Left lobe of liver (tissue), 2 donors: Measurements from ENCODE around the gene DPM1. TPM values are rescaled to one million over a fixed set of nuclear protein-coding genes. Genes with fewer than 3 reads are reported as not detected.

Experiments
- ATAC-seq: fragments of 200-7000 bp; cut with Tn5 transposase; one replicate; pipeline ENCODE4 v1.9.1; 2020; ENCODE audit warnings: mild to moderate bottlenecking, moderate library complexity
- DNase-seq: peaks from one replicate; pipeline ENCODE4 v3.0.0-alpha.2; 2020; ENCODE audit warnings: low spot score
- total RNA-seq: library from RNA; stranded (reverse); gene quantifications from one replicate; pipeline ENCODE4 v1.2.1, GENCODE V29; 2021
- donor health status: DM: no; HTN: no; CAD: no; lungs with moderate emphysema.
- donor health status: DM: no; HTN: yes; CAD: no.

The DPM1 gene
- total RNA-seq, 1 donor from 2014 or later = 13.6 TPM

- DNase-seq (peak; percentile 90), ATAC-seq (peak; percentile 87)
Observed at GRCh38 chr20:50931306-50932015, 26.9 kb downstream of the DPM1 start, which contains the start of gene ADNP. Gene ADNP (minus strand): TSS chr20:50931437. CDS start chr20:50903996, 27,441 bp downstream.

GRCh38 chr20:50930976-50931305 lies 27.4 kb downstream of the DPM1 start:
- ATAC-seq (peak; percentile 48), DNase-seq (no peak)

- DNase-seq (peak; percentile 54), ATAC-seq (no peak)
Observed at GRCh38 chr20:50930139-50930975, 28.0 kb downstream of the DPM1 start.

GRCh38 chr20:50929299-50930138 lies 28.8 kb downstream of the DPM1 start:
- DNase-seq = peak; percentile 76
- ATAC-seq = peak; percentile 63

- DNase-seq = no peak
- no peak for ATAC-seq
Observed at GRCh38 chr20:50928469-50928868, 29.9 kb downstream of the DPM1 start.

- DNase-seq (no peak), ATAC-seq (no peak)
Observed at GRCh38 chr20:50926530-50926929, 31.8 kb downstream of the DPM1 start.

- no peak for ATAC-seq
- no peak for DNase-seq
Observed at GRCh38 chr20:50924261-50924920, 33.9 kb downstream of the DPM1 start.

- DNase-seq = no peak
- no peak for ATAC-seq
Observed at GRCh38 chr20:50921803-50922501, 36.4 kb downstream of the DPM1 start.

- no peak for DNase-seq
Observed at GRCh38 chr20:50920997-50921396, 37.3 kb downstream of the DPM1 start.

GRCh38 chr20:50919567-50919966 lies 38.8 kb downstream of the DPM1 start:
- DNase-seq (no peak), ATAC-seq (no peak)

More at GRCh38 chr20:50920997-50921396, 37.3 kb downstream of the DPM1 start:
- no peak for ATAC-seq

- ATAC-seq (no peak), DNase-seq (no peak)
Observed at GRCh38 chr20:50918403-50918802, 39.9 kb downstream of the DPM1 start.

- ATAC-seq (peak; percentile 25), DNase-seq (no peak)
Observed at GRCh38 chr20:50916934-50917333, 41.4 kb downstream of the DPM1 start.

GRCh38 chr20:50916257-50916656 lies 42.1 kb downstream of the DPM1 start:
- peak; percentile 24 for ATAC-seq
- DNase-seq = no peak

- no peak for DNase-seq
- no peak for ATAC-seq
Observed at GRCh38 chr20:50915424-50915823, 42.9 kb downstream of the DPM1 start.

- no peak for ATAC-seq
- no peak for DNase-seq
Observed at GRCh38 chr20:50913690-50914375, 44.5 kb downstream of the DPM1 start.

GRCh38 chr20:50911716-50912115 lies 46.6 kb downstream of the DPM1 start:
- ATAC-seq (peak; percentile 56), DNase-seq (no peak)

GRCh38 chr20:50911030-50911429 lies 47.3 kb downstream of the DPM1 start:
- ATAC-seq (no peak), DNase-seq (no peak)

- DNase-seq = no peak
- ATAC-seq = no peak
Observed at GRCh38 chr20:50909413-50909812, 48.9 kb downstream of the DPM1 start.

- DNase-seq = no peak
- ATAC-seq = no peak
Observed at GRCh38 chr20:50904067-50904570, 54.2 kb downstream of the DPM1 start.
